ENCODE results near the gene SMIM23. TPM values are rescaled to one million over a fixed set of nuclear protein-coding genes. Genes with fewer than 3 reads are reported as not detected.

The SMIM23 gene
- total RNA-seq, 1 experiment from 2014 or later: not detected

GRCh38 chr5:171813813-171814490, 28.3 kb downstream of the SMIM23 start:
- in situ Hi-C loops (cut with HindIII; ENCODE audit: low pct_unique_long_range_greater_than_20kb, low sequenced_read_pairs): no loop called here
- ATAC-seq (no peak), DNase-seq (ENCODE audit: low read depth, low spot score) (no peak)
- no peaks in the 10 kb centered on the region for H3K9me3 ChIP-seq (ENCODE audit: control insufficient read depth, insufficient read depth, low read depth, low read length)
- intact Hi-C loops (cut with micrococcal nuclease; ENCODE audit: unreplicated experiment): no loop called here
- ChIA-PET POLR2A (interaction anchor here (0.7 kb wide), 1 partner anchor 31 kb away, joined by 3 read pairs; no protein-coding TSS in a partner anchor), CTCF (no interaction called here)
- no peak overlapping the region for H3K4me3 ChIP-seq (ENCODE audit: low read depth in 2 of 2, low read length in 2 of 2)
- no peaks in the 10 kb centered on the region for H3K36me3 ChIP-seq (ENCODE audit: control insufficient read depth, insufficient read depth, low read length)
- no TSS peak for BruUV-seq (replicated peaks)
- no peak overlapping the region for H3K27ac ChIP-seq (ENCODE audit: low read length)
- peaks cover 2% of the 10 kb centered on the region; the same call in 1 of the 2 replicates for H3K27me3 ChIP-seq (ENCODE audit: control insufficient read depth, insufficient read depth, low read length)
- no peaks in the 10 kb centered on the region for H3K4me1 ChIP-seq (ENCODE audit: control insufficient read depth, insufficient read depth, low read length)
- TF ChIP-seq SIN3A (IDR thresholded peaks at IDR 0.05; ENCODE audit: borderline replicate concordance, insufficient read depth, low read depth, low read length): no peak
- TF ChIP-seq CTCF (IDR thresholded peaks at IDR 0.05): no peak
- TF ChIP-seq TCF7L2 (IDR thresholded peaks at IDR 0.05; ENCODE audit: low read depth, low read length): no peak
- TF ChIP-seq REST (IDR thresholded peaks at IDR 0.05; ENCODE audit: insufficient read depth in 1 of 2, low read depth in 2 of 2, low read length in 1 of 2): no peak
- TF ChIP-seq POLR2AphosphoS5 (IDR thresholded peaks at IDR 0.05; ENCODE audit: low read depth, low read length): no peak

GRCh38 chr5:171816666-171817065, 31.0 kb downstream of the SMIM23 start:
- no peak for DNase-seq (ENCODE audit: low read depth, low spot score)
- Histone ChIP-seq H3K4me1 (ENCODE audit: control insufficient read depth, insufficient read depth, low read length) (no peaks in the 10 kb centered on the region), H3K27me3 (ENCODE audit: control insufficient read depth, insufficient read depth, low read length) (peaks cover 2% of the 10 kb centered on the region), H3K9me3 (ENCODE audit: control insufficient read depth, insufficient read depth, low read depth, low read length) (no peaks in the 10 kb centered on the region), H3K36me3 (ENCODE audit: control insufficient read depth, insufficient read depth, low read length) (no peaks in the 10 kb centered on the region), H3K27ac (ENCODE audit: low read length) (no peak overlapping the region), H3K4me3 (ENCODE audit: low read depth in 2 of 2, low read length in 2 of 2) (no peak overlapping the region)
- no TSS peak for BruUV-seq (replicated peaks)
- intact Hi-C loops (cut with micrococcal nuclease; ENCODE audit: unreplicated experiment) (no loop called here), in situ Hi-C loops (cut with HindIII; ENCODE audit: low pct_unique_long_range_greater_than_20kb, low sequenced_read_pairs) (no loop called here)
- POLR2A ChIA-PET: no interaction called here
- no peak for ATAC-seq
- CTCF ChIA-PET: no interaction called here
- TF ChIP-seq CTCF (IDR thresholded peaks at IDR 0.05) (no peak), POLR2AphosphoS5 (IDR thresholded peaks at IDR 0.05; ENCODE audit: low read depth, low read length) (no peak), REST (IDR thresholded peaks at IDR 0.05; ENCODE audit: insufficient read depth in 1 of 2, low read depth in 2 of 2, low read length in 1 of 2) (no peak), TCF7L2 (IDR thresholded peaks at IDR 0.05; ENCODE audit: low read depth, low read length) (no peak), SIN3A (IDR thresholded peaks at IDR 0.05; ENCODE audit: borderline replicate concordance, insufficient read depth, low read depth, low read length) (no peak)
